ENCODE measurements around the gene LEO1. TPM values are rescaled to one million over a fixed set of nuclear protein-coding genes. Genes with fewer than 3 reads are reported as not detected.

LEO1 gene
- 10 to 100 TPM; 11.4 to 19.6 (median 15.0) TPM for total RNA-seq

- DNase-seq (ENCODE audit: low spot score) (peak; percentile 64), ATAC-seq (ENCODE audit: low FRiP score) (peak; percentile 97)
- TF ChIP-seq CTCF (IDR thresholded peaks at IDR 0.05): no peak
These were observed at the start of gene LEO1 for GRCh38 chr15:51971375-51972133. Gene LEO1 (minus strand): TSS chr15:51971778. CDS start chr15:51971745, 33 bp downstream.

- DNase-seq (ENCODE audit: low spot score) (peak; percentile 34), ATAC-seq (ENCODE audit: low FRiP score) (no peak)
- no peak for TF ChIP-seq CTCF (IDR thresholded peaks at IDR 0.05)
These were observed 49.6 kb upstream of the LEO1 start for GRCh38 chr15:52021128-52021671.

- no peak for TF ChIP-seq CTCF (IDR thresholded peaks at IDR 0.05)
- DNase-seq (ENCODE audit: low spot score): no peak
- ATAC-seq (ENCODE audit: low FRiP score): no peak
These were observed 48.9 kb upstream of the LEO1 start for GRCh38 chr15:52020221-52021085.

- no peak for TF ChIP-seq CTCF (IDR thresholded peaks at IDR 0.05)
- DNase-seq (ENCODE audit: low spot score) (peak; percentile 82), ATAC-seq (ENCODE audit: low FRiP score) (peak; percentile 90)
These were observed 48.0 kb upstream of the LEO1 start for GRCh38 chr15:52019394-52020220.

GRCh38 chr15:52018693-52019393 lies 47.3 kb upstream of the LEO1 start, which contains the start of gene MAPK6:
Gene MAPK6 (plus strand): TSS chr15:52019219. CDS start chr15:52046461, 27,242 bp downstream.
- DNase-seq (ENCODE audit: low spot score): peak; percentile 86
- no peak for TF ChIP-seq CTCF (IDR thresholded peaks at IDR 0.05)
- ATAC-seq (ENCODE audit: low FRiP score): peak; percentile 89

GRCh38 chr15:52018244-52018643 lies 46.7 kb upstream of the LEO1 start:
- no peak for DNase-seq (ENCODE audit: low spot score)
- ATAC-seq (ENCODE audit: low FRiP score): no peak
- no peak for TF ChIP-seq CTCF (IDR thresholded peaks at IDR 0.05)
